RWPE2 (cell line): ENCODE measurements around the gene CCDC146.

ENCODE experiments used
- ATAC-seq: fragments of 200-7000 bp; cut with Tn5 transposase; 3 replicates; pipeline ENCODE4 v1.9.1; 2021; ENCODE audit warnings: low read depth
- DNase-seq: peaks from one replicate; pipeline ENCODE4 v3.0.0-alpha.2; 2020; ENCODE audit warnings: low spot score
- H3K27ac ChIP-seq: fragments of 450-650 bp; 2 replicates; pipeline ENCODE4 v1.5.1; 2017; ENCODE audit warnings: mild to moderate bottlenecking; ENCODE audit not compliant: poor library complexity, severe bottlenecking
- H3K27me3 ChIP-seq: fragments of 250-450 bp; sonication (Bioruptor Pico); 2 replicates; pipeline ENCODE4 v1.5.1; 2021; ENCODE audit warnings: mild to moderate bottlenecking, moderate library complexity; ENCODE audit not compliant: insufficient read depth, poor library complexity, severe bottlenecking
- H3K36me3 ChIP-seq: fragments of 250-450 bp; sonication (Bioruptor Pico); 2 replicates; pipeline ENCODE4 v1.5.1; 2020; ENCODE audit warnings: low read depth, mild to moderate bottlenecking, moderate library complexity
- H3K4me1 ChIP-seq: fragments of 250-450 bp; sonication (Bioruptor Pico); 2 replicates; pipeline ENCODE4 v1.5.1; 2021; ENCODE audit warnings: mild to moderate bottlenecking, moderate library complexity; ENCODE audit not compliant: insufficient read depth, poor library complexity, severe bottlenecking
- H3K4me3 ChIP-seq: fragments of 250-450 bp; sonication (Bioruptor Pico); 2 replicates; pipeline ENCODE4 v1.5.1; 2021; ENCODE audit warnings: mild to moderate bottlenecking, moderate library complexity; ENCODE audit not compliant: severe bottlenecking
- H3K9me3 ChIP-seq: fragments of 250-450 bp; sonication (Bioruptor Pico); 2 replicates; pipeline ENCODE4 v1.5.1; 2021; ENCODE audit warnings: mild to moderate bottlenecking, moderate library complexity; ENCODE audit not compliant: severe bottlenecking
- TF ChIP-seq, protein P1 (sequence below): fragments of 450-650 bp; IDR thresholded peaks from one replicate; pipeline ENCODE4 v1.5.1; 2017; ENCODE audit warnings: mild to moderate bottlenecking, moderate library complexity; ENCODE audit not compliant: poor library complexity, severe bottlenecking

CCDC146 gene

DNA sequence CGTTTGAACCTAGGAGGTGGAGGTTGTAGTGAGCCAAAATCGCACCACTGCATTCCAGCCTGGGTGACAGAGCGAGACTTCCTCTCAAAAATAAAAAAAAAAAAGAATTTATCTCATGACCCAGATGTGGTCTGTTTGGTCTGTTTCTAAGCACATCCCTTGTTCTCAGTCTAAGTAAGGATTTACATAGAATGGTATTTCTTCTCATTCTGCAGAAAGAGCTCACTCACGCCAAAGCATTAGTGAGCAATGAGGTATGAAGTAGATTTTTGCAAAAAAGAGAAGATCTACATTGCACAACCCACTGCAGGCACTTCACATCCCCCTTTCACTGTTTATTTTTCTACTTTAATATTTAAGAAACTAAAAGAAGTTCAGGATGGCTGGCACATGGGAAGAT lies 153.7 kb downstream of the CCDC146 start:
- Histone ChIP-seq H3K27ac (no peak overlapping the region), H3K36me3 (no peaks in the 10 kb centered on the region), H3K4me3 (no peak overlapping the region), H3K27me3 (no peaks in the 10 kb centered on the region), H3K4me1 (no peaks in the 10 kb centered on the region), H3K9me3 (no peaks in the 10 kb centered on the region)
- TF ChIP-seq, protein P1, sequence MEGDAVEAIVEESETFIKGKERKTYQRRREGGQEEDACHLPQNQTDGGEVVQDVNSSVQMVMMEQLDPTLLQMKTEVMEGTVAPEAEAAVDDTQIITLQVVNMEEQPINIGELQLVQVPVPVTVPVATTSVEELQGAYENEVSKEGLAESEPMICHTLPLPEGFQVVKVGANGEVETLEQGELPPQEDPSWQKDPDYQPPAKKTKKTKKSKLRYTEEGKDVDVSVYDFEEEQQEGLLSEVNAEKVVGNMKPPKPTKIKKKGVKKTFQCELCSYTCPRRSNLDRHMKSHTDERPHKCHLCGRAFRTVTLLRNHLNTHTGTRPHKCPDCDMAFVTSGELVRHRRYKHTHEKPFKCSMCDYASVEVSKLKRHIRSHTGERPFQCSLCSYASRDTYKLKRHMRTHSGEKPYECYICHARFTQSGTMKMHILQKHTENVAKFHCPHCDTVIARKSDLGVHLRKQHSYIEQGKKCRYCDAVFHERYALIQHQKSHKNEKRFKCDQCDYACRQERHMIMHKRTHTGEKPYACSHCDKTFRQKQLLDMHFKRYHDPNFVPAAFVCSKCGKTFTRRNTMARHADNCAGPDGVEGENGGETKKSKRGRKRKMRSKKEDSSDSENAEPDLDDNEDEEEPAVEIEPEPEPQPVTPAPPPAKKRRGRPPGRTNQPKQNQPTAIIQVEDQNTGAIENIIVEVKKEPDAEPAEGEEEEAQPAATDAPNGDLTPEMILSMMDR, result no peak
- DNase-seq (no peak), ATAC-seq (no peak)

DNA sequence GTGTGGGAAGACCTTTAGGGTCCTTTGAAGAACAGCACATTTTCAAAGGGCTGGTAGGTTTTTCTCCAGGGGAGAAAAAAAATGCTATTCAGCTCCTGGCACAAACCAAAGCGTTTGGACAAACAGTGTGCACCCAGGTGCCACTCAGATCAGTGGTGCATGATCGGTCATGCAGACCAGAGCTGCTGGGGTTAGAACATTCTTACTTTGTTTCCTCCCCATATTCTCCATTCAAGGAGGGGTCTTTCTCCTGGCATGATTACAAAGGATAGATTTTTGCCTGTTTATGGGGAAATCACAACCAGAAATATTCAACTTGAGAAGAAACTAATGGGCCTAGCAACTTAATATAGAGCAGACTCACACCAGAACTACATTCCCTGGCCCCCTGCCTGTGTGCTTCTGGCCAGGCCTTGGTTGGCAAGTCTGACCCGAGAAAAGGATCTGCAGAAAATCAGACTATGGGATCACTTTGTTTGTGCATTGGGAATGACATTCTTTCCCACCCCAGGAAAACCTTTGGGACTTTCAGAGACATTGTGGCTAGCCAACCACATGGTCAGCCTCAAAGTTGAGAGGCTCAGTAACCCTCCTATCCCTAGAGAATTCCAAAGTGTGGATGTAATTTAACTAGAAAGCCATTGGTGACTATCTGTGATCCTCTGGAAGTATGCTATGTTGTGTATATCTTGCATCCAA lies 159.5 kb downstream of the CCDC146 start:
- DNase-seq (no peak), ATAC-seq (no peak)
- Histone ChIP-seq H3K4me1 (no peaks in the 10 kb centered on the region), H3K36me3 (no peaks in the 10 kb centered on the region), H3K9me3 (no peaks in the 10 kb centered on the region), H3K4me3 (no peak overlapping the region), H3K27me3 (no peaks in the 10 kb centered on the region), H3K27ac (no peak overlapping the region)
- TF ChIP-seq, protein P1, result no peak

DNA sequence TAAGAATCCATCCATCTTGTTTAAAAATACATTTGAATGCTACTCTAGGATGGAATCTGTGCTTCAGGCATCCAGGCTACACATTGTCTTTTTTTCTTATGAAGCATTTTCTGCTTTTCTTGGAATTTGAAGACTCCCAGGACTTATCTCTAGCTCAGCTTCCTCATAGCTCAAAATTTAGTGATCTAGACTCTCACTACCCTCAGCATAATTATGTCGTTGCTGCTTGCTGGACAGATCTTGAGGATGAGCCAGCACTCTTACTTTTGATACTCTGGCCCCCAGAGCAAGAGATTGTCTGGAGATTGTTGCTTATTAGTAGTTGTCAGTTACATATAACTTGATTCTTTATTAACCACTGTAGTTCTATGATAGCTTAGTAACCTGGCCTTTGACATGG lies 160.5 kb downstream of the CCDC146 start:
- no peaks in the 10 kb centered on the region for H3K36me3 ChIP-seq
- no peaks in the 10 kb centered on the region for H3K4me1 ChIP-seq
- H3K27me3 ChIP-seq, result no peaks in the 10 kb centered on the region
- no peak overlapping the region for H3K4me3 ChIP-seq
- DNase-seq (no peak), ATAC-seq (no peak)
- no peaks in the 10 kb centered on the region for H3K9me3 ChIP-seq
- no peak overlapping the region for H3K27ac ChIP-seq
- TF ChIP-seq, protein P1, result no peak

DNA sequence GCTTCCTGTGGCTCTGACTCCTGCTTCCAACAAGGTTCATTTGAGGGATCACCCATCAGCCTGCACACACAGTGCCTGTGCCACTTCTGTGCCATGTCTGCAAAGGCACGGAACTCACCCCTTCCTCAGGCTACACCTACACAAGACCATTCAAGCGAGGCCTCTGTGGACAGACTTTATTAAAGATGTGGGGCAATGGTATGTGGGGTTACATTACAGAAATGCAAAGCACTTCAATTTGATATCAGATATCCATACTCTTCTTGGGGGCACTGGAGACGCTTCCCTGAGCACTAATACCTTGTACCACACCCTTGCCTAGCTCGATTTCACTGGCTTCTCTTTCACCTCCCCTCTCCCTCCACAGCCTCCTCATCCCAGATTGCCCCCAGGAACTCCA lies 161.6 kb downstream of the CCDC146 start:
- H3K27me3 ChIP-seq, result no peaks in the 10 kb centered on the region
- H3K4me3 ChIP-seq, result no peak overlapping the region
- TF ChIP-seq, protein P1, result no peak
- no peaks in the 10 kb centered on the region for H3K9me3 ChIP-seq
- no peaks in the 10 kb centered on the region for H3K36me3 ChIP-seq
- DNase-seq (no peak), ATAC-seq (no peak)
- no peak overlapping the region for H3K27ac ChIP-seq
- H3K4me1 ChIP-seq, result no peaks in the 10 kb centered on the region

DNA sequence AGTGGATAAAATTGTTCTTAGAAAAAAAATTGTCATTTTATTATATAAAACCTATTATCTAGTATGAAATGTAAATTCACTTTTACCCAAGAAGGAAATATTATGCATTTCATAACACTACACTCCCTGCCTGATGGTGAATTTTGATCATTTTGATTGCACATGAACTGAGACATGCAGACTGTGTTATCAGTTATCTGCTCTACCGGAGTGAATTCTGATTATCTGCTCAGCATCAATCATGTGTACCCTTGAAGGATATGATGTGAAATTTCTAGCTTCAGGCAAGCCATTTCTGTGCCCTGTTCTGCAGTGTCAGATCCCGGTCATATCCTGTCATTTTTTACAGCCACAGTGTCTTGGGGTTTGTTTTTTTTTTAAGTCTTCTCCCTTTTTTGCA lies 162.2 kb downstream of the CCDC146 start:
- H3K4me1 ChIP-seq, result no peaks in the 10 kb centered on the region
- ATAC-seq (no peak), DNase-seq (no peak)
- TF ChIP-seq, protein P1, result no peak
- no peak overlapping the region for H3K27ac ChIP-seq
- no peaks in the 10 kb centered on the region for H3K36me3 ChIP-seq
- no peak overlapping the region for H3K4me3 ChIP-seq
- no peaks in the 10 kb centered on the region for H3K9me3 ChIP-seq
- no peaks in the 10 kb centered on the region for H3K27me3 ChIP-seq
